Stimulated activated CD4-positive, alpha-beta T cell treated with anti-CD3 and anti-CD28 coated beads, Interleukin-4, amount 100 ng/mL, for 1 hour (primary cell): ENCODE results near the gene TMEM61.
A peak's percentile ranks its signal among the peaks of the same experiment; 100 is the strongest.

Experiments used
- DNase-seq: peaks from one replicate; pipeline ENCODE4 v3.0.0-alpha.2; 2020

Gene TMEM61

DNA sequence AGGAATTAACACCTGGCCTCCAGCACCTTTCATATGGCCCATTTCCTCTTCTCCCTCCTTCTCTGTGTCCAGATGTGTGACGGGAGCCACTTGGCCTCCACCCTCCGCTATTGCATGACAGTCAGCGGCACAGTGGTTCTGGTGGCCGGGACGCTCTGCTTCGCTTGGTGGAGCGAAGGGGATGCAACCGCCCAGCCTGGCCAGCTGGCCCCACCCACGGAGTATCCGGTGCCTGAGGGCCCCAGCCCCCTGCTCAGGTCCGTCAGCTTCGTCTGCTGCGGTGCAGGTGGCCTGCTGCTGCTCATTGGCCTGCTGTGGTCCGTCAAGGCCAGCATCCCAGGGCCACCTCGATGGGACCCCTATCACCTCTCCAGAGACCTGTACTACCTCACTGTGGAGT is 5.6 kb downstream of the TMEM61 start:
- DNase-seq = no peak

DNA sequence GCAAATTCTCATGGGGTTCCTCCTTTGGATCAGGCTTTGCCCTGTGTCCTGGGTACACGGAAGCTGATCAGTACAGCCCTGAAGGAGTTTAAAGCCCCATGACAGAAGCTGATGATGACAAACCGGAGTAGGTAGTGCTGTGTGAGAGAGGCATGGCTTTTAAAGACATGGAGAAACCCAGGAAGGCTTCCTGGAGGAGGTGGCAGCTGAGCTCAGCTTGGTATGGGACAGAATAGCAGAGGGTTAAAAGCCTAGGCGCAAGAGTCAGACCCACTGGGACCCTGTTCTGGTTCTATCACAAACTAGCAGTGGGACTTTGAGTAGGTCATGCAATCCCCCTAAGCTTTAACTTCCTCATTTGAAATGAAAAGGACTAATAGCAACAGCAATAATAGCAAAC is 6.1 kb downstream of the TMEM61 start:
- DNase-seq = no peak

DNA sequence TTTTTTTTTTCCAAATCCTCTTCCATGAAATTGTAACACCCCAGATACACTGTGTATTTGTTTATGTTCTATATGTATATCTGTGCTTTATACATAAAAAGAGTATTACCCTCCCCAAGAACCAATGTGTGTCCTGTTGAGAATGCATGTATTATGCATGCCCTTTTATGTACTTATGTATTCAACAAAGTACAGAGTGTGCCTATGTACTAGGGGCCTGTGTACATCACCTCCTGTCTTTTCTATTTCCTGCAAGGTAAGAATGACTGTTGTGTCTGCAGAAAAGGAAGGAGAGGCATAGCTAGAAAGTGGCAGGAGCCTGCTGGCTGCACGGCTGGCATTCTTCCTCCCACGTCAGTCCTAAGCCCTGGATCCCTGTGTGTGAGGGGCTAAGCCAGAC is 7.0 kb downstream of the TMEM61 start:
- no peak for DNase-seq

DNA sequence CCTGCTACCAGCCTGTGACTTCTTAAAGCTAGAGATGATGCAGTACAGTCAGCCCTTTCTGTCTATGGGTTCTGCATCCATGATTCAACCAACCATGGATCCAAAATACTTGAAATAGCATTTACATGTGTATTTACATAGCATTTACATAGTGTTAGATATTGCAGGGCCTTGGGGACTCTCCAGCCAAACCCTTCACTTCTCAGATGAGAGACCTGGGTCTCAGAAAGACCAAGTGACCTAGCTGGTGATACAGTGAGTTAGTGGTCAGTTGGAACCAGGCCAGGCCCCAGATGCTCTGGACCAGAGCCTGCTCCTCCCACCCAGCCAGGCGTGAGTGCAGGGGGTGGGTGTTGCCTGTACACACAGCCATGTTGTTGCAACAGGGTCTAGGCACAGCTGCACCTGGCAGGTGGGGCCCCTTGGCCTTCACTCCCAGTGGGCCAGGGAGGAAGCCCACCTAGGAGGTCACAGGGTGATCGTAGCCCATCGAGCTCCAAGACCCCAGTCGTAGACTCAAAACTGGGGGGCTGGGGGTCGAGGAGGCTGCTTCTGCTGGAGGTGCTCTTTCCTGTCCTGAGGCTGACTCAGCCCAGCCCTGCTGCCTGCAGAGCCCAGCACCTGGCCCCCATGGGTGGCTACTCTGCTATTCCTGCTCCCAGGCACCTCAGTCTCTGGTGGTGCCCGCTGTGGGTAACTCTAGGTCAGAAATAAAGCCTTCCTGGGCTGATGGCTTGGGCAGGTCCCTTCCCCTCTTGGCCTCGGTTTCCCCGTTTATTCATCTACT is 7.7 kb downstream of the TMEM61 start:
- no peak for DNase-seq

DNA sequence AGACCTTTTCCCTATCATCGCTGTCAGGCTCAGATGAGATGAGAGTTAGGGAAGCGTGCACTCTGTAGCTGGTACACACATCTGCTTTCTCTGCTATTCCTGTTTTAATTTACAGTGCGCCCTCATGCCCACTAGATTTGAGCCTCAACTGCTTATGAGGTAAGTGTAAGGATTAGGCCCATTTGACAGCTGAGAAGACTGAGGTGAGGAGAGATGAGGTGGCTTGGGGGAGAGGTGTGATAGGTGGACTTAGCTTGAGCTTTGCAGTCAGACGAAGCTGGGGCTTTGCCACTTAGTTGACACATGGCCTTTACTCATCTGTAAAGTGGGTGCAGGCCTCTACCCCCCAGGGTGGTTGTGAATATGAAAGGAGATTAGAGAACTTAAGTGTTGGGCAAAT is 8.5 kb downstream of the TMEM61 start:
- no peak for DNase-seq

DNA sequence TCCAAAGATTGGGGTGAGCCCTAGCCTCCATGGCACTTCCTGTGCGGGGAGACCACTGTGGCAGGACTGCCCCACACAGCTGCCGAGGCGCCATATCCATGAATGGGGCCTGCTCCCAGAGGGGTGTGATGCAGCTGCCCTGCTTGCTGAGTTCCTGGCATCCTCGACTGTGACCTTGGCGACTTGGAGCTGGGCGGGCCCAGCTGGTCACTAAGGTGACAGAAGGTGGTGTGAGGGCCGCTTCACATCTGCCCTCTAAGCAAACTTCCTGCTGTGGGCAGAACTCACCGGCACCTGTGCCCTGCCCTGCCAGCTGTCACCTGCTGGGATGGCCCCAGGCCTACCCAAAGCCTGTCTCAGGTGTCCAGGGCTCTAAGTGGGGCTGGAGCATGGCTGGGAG is 9.0 kb downstream of the TMEM61 start:
- no peak for DNase-seq

DNA sequence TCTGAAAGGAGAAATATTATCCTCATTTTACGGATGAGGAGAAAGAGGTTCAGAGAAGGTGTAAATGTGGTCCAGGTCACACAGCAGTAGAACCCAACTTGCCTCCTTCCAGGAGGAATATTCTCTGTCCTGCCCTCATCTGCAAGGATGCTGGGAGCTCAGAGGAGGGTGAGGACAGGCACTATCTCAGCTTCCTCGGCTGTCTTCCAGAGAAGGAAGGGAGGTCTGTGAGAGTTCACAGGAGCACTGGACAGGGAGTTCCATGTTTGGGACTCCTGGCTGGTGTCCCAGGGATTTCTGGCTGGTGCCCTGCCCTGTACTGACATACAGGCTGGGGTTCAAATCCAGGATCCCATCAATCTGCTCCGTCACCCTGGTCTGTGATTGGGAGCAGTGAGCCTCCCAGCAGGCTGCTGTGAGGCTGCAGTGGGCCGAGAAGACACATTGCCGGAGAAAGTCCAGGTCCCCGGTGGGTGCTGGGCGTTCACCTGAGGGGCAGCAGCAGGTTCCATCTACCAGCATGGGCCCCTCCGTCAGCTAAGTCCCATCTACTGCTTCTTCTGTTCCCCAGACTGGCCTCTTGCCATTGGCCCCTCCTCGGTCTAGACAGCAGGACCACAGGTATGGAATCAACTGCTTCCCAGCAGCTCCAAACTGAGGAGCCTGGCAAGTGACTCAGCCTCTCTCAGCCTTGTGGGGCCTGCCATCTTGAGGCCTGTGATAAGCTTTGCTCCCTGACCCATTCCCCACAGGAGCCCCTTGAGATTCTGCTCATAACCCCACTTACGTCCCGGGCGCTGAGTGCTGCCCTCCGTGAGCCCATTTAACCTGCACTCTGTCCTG is 9.8 kb downstream of the TMEM61 start:
- DNase-seq = no peak

DNA sequence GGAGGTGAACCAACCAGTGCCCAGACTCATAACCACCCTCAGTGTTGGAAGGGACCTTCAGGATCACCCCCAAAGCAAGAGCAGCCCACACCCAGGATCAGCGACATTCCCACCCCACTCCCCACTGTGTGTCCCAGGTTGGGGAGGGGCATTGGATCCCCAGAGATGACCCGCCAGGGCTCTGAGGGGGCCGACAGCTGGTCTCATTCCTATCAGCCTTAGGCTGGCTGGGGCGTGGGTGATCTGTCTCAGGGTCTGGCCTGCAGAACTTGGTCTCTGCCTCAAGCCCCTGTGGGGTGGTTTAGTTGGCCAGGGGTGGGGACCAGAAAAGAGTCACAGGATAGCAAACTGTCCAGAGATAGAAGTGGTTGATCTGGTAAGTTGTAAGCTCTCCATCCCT is 10.5 kb downstream of the TMEM61 start:
- no peak for DNase-seq

DNA sequence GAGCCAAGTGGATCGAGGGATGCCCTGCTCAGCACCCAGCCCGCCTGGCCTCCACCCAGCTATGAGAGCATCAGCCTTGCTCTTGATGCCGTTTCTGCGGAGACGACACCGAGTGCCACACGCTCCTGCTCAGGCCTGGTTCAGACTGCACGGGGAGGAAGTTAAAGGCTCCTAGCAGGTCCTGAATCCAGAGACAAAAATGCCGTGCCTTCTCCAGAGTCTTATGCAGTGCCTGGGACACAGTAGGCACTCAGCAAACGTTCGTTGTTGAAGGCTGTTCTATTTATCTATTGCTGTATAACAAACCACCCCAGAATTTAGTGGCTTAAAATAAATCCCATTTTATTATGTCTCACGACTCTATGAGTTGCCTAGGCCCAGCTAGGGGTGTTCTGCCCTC is 11.5 kb downstream of the TMEM61 start:
- DNase-seq = no peak

DNA sequence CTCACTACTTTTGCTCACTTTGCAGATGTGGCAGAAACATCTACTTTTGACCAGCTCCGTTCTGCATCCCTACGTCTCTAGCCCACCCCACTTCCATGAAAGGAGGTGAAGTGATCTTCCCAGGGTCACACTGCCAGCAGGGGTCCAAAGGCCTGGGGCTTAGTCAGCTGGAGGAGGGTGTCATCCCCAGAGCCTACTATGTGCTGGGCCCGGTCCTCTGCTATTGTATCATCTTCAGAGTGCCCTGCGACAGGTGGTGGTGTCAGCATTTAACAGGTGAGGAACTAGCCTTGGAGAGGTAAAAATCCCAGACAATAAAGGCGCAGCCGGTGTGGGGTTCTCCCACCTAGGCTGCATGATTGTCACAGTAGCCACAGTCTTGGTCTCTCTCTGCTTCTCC is 12.7 kb downstream of the TMEM61 start:
- no peak for DNase-seq

DNA sequence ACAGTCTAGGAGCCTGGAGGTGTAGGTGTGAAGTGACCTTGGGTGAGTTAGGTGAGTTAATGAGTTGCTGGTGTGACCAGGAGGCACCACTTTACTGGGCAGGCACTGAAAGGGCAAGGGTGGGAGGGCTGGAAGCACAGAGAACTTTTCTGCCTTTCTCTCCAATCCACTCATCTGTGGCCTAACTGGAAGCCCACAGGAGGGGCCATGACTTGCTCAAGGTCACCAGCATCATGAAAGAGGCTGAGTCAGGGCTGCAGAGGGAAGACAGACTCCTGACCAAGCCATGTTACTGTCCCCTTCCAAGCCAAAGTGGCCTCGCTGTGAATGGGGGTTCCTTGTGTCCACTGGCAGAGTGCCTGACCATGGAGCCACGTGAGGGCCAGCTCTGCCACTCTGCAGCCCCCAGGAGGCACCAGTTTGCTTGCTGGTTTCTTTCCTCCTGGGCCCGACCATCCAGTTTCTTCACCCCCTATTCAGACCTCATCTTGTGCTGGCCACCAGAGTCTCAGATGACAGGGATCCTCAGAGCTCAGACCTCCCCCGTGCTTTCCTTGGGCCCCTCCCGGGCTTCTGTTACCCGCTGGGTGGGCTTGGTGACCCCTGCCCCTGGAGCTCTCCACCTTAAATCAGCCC is 14.0 kb downstream of the TMEM61 start:
- no peak for DNase-seq

DNA sequence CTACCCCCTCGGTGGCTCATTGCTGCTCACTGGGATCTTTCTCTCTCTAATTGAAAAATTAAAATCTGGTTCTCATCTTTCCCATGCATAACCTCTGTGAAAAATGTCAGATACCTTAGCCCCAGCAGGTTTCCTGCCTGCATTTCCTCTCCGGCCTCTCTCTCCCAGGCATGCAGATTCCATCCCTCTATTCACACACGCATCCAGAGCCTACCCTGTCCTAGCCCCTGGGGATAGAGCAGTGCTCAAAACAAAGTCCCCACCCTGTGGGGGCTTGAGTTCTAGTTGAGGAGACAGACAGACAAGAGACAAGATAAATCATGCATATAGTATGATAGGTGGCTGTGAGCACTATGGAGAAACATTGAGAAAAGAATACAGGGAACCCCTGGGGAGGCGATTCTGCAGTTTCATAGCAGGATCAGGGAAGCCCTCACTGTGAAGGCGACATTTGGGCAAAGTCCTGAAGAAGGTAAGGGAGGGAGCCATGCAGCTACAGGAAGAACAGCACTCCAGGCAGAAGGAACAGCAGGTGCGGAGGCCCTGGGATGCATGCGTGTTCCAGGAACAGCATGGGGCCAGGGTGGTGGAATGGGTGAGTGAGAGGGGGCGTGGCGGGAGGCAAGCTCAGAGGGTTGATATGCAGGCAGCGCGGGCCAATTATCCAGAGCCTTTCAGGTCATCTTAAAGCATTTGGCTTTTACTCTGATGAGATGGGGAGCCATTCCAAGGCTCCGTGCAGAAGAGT is 14.8 kb downstream of the TMEM61 start:
- no peak for DNase-seq

DNA sequence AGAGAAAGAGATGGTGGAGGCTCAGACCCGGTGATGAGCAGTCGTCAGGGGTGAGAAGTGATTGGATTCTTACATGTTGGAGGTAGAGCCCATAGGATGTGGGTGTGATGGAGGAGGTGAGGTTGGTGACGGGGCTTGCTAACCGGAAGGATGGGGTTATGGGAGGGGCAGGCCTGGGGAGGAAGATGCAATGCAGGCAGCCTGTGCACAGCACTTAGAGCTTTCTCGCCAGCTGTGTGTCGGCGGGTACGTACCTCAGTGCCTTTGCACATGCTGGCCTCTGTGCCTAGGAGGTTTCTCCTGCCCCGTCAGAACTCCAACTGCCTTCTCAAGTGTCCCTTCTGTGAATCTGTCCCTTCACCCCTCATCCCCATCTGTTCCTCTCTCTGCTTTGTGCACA is 15.4 kb downstream of the TMEM61 start:
- no peak for DNase-seq

DNA sequence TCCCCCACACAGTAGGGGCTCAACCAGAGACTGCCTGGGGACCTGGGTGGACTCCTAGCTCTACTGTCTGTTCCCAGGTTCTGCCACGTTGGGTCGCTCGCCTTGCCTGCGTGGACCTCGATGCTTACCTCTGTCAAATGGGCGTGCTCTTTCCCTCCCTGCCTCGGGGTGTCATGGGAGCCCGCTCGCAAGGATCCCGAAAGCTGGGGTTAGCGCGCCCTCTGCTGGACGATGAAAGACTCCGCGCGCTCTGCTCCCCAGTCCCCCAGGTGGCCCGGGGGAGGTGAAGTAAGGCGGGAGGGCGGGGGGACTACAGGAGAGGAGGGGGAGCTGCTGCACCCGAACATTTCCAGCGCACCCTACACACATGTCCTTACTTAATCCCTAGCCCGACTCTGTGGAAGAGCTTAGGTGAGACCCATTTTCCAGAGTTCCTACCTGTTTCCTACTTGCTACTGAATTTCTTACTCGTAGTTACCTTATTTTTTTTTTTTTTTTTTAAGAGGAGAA is 16.0 kb downstream of the TMEM61 start:
- DNase-seq = peak; percentile 78

DNA sequence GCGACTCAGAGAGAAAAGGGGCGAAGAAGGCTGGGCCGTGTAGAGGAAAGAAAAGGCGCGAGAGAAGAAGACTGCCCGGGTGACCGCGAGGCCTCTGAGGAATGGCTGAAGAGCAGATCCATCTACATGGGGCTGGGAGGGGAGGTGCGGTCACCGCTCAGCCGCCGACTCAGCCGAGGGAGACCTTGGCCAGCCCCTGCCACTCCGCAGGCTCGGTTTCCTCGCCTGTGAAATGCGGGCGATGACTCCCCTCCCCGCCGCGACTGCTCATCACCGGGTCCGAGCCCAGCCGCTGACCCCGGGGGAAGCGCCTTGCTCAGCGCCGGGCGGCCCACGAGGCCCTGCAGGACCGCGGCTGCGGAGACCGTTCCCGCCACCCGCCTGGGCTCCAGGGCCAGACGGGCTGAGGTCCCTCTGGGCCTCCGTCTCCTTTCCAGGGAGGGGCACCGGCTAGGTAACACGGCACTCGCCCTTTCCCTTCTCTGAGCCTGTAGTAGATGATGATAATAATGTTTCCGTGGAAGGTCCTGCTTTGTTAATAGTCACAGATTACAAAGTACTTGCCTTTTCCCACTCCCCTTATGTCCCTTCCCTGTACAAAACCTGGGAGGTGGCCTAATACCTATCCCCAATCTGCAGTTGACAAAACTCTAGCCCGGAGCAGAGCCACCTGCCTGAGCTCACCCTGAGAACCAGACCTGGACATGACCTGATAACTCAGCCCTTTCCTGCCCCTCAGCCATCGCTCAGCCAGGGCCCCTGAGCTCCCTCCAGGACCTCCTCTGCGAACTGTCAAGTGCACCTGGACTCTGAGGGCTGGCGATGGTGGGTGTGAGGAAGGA is 16.7 kb downstream of the TMEM61 start:
- no peak for DNase-seq

DNA sequence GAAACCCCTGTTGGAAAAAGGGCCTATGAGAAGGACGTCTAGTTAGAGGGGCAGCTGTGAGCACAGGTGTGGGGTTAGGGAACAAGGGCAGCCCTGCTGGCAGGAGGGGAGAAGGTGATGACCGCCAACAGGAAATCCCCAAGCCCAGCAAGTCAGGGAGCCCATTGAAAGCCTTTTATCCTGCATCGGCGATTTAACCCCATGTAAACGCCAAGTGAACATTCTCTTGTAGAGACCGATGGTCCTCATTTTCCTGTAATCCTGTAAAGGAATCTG is 17.2 kb downstream of the TMEM61 start:
- DNase-seq = no peak

DNA sequence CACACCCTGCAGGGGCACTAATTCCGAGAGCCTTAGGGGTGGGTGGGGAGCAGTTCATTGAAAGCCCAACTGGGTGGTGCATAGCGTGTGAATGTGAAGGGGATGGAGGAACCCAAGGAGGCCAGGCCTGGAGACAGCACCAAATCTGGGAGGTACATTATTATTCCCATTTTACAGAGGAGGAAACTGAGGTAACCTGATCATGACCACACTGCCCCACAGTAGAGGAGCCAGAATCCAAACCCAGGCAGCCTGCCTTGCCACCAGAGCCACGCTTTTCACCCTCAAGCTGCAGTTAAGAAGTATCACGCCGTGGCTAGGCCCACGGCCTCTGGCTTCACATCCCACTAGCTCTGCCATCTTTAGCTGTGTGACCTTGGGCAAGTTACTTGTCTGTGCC is 17.7 kb downstream of the TMEM61 start:
- DNase-seq = no peak

DNA sequence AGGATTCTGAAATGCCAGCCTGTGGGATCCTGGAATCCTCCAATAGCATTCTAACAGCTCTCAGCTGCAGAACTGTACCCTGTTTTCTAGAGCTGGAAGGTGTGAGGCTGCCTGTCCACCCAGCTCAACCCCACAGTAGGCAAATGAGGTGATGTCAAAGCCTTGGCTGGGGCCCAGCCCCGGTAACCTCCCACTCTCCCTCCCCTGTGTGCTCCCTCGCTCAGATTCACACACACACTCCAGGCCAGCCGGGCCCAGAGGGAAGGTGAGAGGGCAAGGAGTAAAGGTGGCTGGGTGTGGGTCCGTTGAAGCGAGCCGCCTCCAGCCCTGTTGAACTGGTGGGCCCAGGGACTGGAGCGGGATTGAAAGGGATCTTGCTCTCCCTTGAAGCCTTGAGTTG is 18.2 kb downstream of the TMEM61 start, which contains the start of gene BSND:
BSND (plus strand) TSS at position 257 of the 400 bp plus-strand sequence. CDS start 254 bp downstream, outside the sequence.
- no peak for DNase-seq

DNA sequence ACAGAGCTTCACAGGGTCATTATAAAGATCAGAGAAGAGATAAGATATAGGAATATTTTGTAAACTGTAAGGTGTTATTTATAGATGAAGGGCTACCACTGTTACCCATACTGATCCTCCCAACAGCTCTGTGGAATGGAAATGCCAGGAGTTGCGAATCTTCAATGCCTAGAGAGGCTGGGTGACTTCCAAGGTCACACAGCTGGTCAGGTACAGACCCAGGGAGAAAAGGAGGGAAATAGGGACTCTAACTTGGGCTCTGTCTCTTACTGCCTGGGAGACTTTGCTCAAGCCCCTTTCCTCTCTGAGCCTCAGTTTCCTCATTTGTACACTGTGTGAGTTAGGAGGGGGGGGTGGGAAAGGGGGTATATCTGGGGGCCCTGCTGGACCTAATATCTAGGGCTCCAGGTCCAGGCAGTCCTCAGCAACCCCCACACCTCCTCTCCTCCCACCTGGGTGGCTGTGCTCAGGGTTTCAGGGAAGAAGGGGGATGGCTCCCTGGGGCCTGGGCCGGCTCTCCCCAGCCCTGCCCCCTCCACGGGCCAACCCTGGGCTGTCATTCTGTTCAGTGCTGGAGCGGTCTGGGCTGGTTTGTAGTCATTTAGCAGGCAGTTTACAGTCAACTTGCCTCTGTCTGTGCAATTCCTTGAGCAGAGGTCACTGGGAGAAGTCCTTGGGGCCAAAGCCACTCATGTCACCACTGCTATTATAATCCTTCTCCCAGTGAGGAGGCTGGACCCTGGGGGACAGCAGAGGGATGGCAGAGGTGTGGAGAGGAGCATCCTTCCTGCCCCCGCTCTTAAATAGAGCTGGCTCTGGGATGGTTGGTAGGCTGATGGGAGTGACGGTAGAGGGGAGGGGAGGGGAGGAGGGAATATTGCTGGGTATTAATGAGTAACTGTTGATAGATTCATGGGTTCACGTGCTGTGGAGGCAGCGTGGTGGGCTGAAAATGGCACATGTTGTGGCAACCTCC is 20.0 kb downstream of the TMEM61 start:
- DNase-seq = no peak

DNA sequence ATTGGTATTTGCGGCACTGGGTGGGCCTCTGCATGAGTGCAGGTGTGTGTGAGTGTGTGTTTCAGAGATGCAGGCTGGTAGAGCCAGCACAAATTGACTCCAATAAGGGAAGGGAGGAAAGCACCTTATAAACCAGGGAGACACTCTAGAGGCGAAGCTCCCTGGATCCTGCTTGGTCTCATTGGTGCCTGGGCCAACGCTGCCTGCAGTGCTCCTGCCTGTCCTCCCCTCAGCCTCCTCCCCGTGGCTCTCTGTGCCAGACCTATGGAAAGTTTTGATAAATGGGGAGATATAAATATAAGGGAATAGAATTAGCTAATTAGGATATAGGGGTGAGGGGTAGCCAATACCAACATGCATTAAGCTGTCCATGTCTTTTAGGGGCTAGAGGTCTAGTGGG is 20.9 kb downstream of the TMEM61 start:
- DNase-seq = no peak

DNA sequence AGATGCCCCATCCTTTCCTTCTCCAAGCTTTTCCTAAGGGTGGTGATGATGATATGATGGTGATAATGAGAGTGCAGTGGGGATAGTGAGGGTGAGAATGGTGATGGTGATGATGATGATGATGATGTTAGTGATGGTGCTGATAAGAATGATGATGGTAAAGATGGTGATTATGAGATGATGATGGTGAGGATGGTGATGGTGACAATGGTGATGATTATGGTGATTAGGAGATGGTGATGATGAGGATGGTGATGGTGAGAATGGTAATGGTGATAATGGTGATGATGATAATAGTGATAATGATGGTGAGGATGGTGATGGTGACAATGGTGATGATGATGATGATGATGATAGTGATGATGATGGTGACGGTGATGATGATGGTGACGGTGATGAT is 22.3 kb downstream of the TMEM61 start:
- DNase-seq = no peak
